KBM-7 (cell line): ENCODE measurements around the gene PDE6A.
"Not testable (repeated sequence)": the region's sequence is repeated elsewhere in the genome, so short reads cannot be mapped to it uniquely, and the experiment has no call there.

Experiments
- DNase-seq: peaks from one replicate; pipeline ENCODE4 v3.0.0-alpha.2; 2015
- in situ Hi-C: fragments of 300-500 bp; cut with MboI; formaldehyde crosslinking; loops from 2 replicates; pipeline ENCODE4 v1.14.3; 2020; ENCODE audit warnings: low sequenced_read_pairs, low pct_unique_long_range_greater_than_20kb, mixed read lengths

The PDE6A gene

GRCh38 chr5:149878371-149878770, 66.2 kb downstream of the PDE6A start:
- no peak for DNase-seq
- in situ Hi-C loops, result no loop called here

GRCh38 chr5:149873896-149874295, 70.7 kb downstream of the PDE6A start:
- DNase-seq, result peak; percentile 22
- in situ Hi-C loops, result no loop called here

GRCh38 chr5:149872351-149873040, 72.1 kb downstream of the PDE6A start:
- DNase-seq, result no peak
- in situ Hi-C loops, result no loop called here

- in situ Hi-C loops, result no loop called here
- DNase-seq, result no peak
These were observed 73.1 kb downstream of the PDE6A start for GRCh38 chr5:149871471-149871870.

- in situ Hi-C loops, result no loop called here
- no peak for DNase-seq
These were observed 73.9 kb downstream of the PDE6A start for GRCh38 chr5:149870697-149871096.

GRCh38 chr5:149870232-149870631, 74.4 kb downstream of the PDE6A start:
- DNase-seq, result no peak

GRCh38 chr5:149869411-149869821, 75.2 kb downstream of the PDE6A start:
- DNase-seq, result no peak
- in situ Hi-C loops, result no loop called here

More at GRCh38 chr5:149870232-149870631, 74.4 kb downstream of the PDE6A start:
- in situ Hi-C loops, result no loop called here

GRCh38 chr5:149865746-149866145, 78.8 kb downstream of the PDE6A start:
- in situ Hi-C loops, result no loop called here

GRCh38 chr5:149863830-149864229, 80.8 kb downstream of the PDE6A start:
- in situ Hi-C loops, result no loop called here
- peak; percentile 18 for DNase-seq

More at GRCh38 chr5:149865746-149866145, 78.8 kb downstream of the PDE6A start:
- DNase-seq, result no peak

GRCh38 chr5:149863176-149863575, 81.4 kb downstream of the PDE6A start:
- in situ Hi-C loops, result no loop called here
- DNase-seq, result no peak

- in situ Hi-C loops, result no loop called here
- DNase-seq, result no peak
These were observed 83.7 kb downstream of the PDE6A start for GRCh38 chr5:149860801-149861322.

GRCh38 chr5:149859746-149860145, 84.8 kb downstream of the PDE6A start:
- in situ Hi-C loops, result no loop called here
- DNase-seq, result no peak

- in situ Hi-C loops, DNase-seq: not testable (repeated sequence)
These were observed 86.1 kb downstream of the PDE6A start for GRCh38 chr5:149858481-149858880.

GRCh38 chr5:149857499-149857898, 87.1 kb downstream of the PDE6A start:
- DNase-seq, result peak; percentile 60
- in situ Hi-C loops, result no loop called here

GRCh38 chr5:149855366-149855765, 89.2 kb downstream of the PDE6A start:
- in situ Hi-C loops, result no loop called here
- no peak for DNase-seq

GRCh38 chr5:149854866-149855265, 89.7 kb downstream of the PDE6A start:
- in situ Hi-C loops, result no loop called here
- DNase-seq, result no peak

- DNase-seq, result no peak
- in situ Hi-C loops, result no loop called here
These were observed 90.9 kb downstream of the PDE6A start for GRCh38 chr5:149853701-149854100.

- no peak for DNase-seq
- in situ Hi-C loops, result no loop called here
These were observed 91.3 kb downstream of the PDE6A start for GRCh38 chr5:149853331-149853648.

GRCh38 chr5:149852641-149853330, 91.8 kb downstream of the PDE6A start:
- DNase-seq, result peak; percentile 55
- in situ Hi-C loops, result no loop called here

- no peak for DNase-seq
- in situ Hi-C loops, result no loop called here
These were observed 93.4 kb downstream of the PDE6A start for GRCh38 chr5:149851211-149851610.
